ENCODE data around the gene DNAJB8. TPM values are rescaled to one million over a fixed set of nuclear protein-coding genes. Genes with fewer than 3 reads are reported as not detected.

Gene DNAJB8
- total RNA-seq, 1 experiment from 2014 or later, result not detected

DNA sequence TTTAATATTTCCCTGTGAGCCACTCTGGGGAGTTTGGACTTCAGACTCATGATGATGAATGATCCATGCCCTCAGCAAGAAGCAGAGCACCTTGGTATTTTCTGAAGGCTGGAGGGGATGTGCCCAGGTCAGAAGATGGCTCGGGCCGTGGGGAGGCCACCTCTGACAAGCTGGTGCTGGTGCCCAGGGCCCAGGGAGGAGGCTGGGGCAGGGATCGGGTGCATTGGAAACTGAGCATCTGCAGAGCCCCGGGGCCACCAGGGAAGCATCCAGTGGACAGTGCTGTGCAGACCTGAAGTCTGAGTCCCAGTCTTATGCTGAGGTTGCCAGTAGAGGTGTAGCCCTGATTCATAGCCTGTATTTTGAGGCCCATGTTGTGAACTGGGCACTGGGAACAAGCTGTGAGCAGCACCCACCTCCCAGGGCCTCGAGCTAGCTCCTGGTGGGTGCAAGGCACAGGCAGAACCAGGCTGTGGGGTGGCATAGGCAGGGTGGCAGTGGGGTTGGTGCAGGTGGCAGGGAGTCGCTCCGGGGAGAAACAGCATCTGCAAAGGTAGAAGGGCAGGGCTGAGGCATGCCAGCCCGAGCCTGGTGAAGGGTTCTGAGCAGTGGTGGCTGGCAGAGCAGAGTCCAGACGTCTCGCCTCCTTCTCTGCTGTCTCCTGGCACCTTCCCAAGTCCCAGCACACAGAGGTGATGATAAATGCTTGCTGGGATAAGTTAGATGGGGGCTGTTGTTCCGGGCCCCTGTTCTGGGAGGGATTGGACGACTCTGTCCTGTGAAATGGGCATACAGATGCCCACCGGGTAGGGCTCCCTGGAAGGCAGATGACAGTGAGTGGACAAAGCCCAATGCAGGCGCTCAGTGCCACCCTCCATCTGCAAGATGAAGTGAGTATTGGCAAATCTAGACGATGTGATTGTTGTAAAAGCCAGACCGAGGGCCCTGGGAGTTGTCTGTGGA, 10.6 kb downstream of the DNAJB8 start:
- H3K36me3 Mint-ChIP-seq (ENCODE audit: insufficient read depth in 1 of 3, low read depth in 3 of 3), result no peaks in the 10 kb centered on the region
- peaks cover 0 to 6% of the 10 kb centered on the region in 2 experiments; a peak in 1 of 4 replicates for H3K4me1 Mint-ChIP-seq
- Histone ChIP-seq H3K4me1 (ENCODE audit: insufficient read depth, low read length) (no peaks in the 10 kb centered on the region), H2AK5ac (ENCODE audit: insufficient read length, low read length) (no peak overlapping the region), H3K23me2 (ENCODE audit: insufficient read length, low read depth, low read length, poor library complexity, severe bottlenecking) (no peaks in the 10 kb centered on the region), H4K8ac (replicated peaks; ENCODE audit: insufficient read length, low read depth, low read length) (no peak overlapping the region), H4K5ac (ENCODE audit: insufficient read length, low read depth, low read length) (no peak overlapping the region), H3K9me3 (ENCODE audit: control insufficient read depth, low read depth, low read length) (no peaks in the 10 kb centered on the region), H3T11ph (ENCODE audit: low read length) (no peak overlapping the region), H3K4me2 (ENCODE audit: insufficient read depth, insufficient read length, low read length) (no peak overlapping the region), H3K4ac (ENCODE audit: low read depth, low read length) (no peak overlapping the region), H4K91ac (ENCODE audit: insufficient read length, low read depth, low read length) (no peak overlapping the region), H3K56ac (ENCODE audit: insufficient read length, low read depth, low read length) (no peak overlapping the region), H2BK120ac (ENCODE audit: low read depth, low read length, poor library complexity, severe bottlenecking) (no peak overlapping the region), H3K27ac (ENCODE audit: insufficient read length, low read depth, low read length) (no peak overlapping the region), H2BK5ac (ENCODE audit: insufficient read length, low read length) (no peak overlapping the region), H4K20me1 (ENCODE audit: control insufficient read depth, insufficient read depth, insufficient read length) (no peaks in the 10 kb centered on the region), H3K79me2 (ENCODE audit: insufficient read depth, low read length) (no peaks in the 10 kb centered on the region), H2BK12ac (ENCODE audit: insufficient read length, low read depth, low read length) (no peak overlapping the region), H3K9ac (ENCODE audit: extremely low read depth, insufficient read length, low read length) (no peak overlapping the region), H2BK20ac (ENCODE audit: low read depth, low read length, poor library complexity, severe bottlenecking) (no peak overlapping the region), H3K27me3 (ENCODE audit: insufficient read depth, low read length) (no peaks in the 10 kb centered on the region), H2BK15ac (ENCODE audit: low read depth, low read length) (no peak overlapping the region), H2AFZ (ENCODE audit: low read length) (no peak overlapping the region), H3K14ac (ENCODE audit: insufficient read depth, low read length) (peak overlapping the region; percentile 65; the same call in 1 of the 2 replicates), H3K79me1 (ENCODE audit: insufficient read depth, low read depth, low read length, poor library complexity, severe bottlenecking) (no peaks in the 10 kb centered on the region), H3K18ac (ENCODE audit: insufficient read length, low read depth, low read length) (peak overlapping the region; percentile 7), H3K23ac (ENCODE audit: insufficient read length, low read depth, low read length) (no peak overlapping the region)
- TF ChIP-seq, protein P1, sequence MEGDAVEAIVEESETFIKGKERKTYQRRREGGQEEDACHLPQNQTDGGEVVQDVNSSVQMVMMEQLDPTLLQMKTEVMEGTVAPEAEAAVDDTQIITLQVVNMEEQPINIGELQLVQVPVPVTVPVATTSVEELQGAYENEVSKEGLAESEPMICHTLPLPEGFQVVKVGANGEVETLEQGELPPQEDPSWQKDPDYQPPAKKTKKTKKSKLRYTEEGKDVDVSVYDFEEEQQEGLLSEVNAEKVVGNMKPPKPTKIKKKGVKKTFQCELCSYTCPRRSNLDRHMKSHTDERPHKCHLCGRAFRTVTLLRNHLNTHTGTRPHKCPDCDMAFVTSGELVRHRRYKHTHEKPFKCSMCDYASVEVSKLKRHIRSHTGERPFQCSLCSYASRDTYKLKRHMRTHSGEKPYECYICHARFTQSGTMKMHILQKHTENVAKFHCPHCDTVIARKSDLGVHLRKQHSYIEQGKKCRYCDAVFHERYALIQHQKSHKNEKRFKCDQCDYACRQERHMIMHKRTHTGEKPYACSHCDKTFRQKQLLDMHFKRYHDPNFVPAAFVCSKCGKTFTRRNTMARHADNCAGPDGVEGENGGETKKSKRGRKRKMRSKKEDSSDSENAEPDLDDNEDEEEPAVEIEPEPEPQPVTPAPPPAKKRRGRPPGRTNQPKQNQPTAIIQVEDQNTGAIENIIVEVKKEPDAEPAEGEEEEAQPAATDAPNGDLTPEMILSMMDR (conservative IDR thresholded peaks at IDR 0.05), result no peak
- no peak overlapping the region for H3K27ac Mint-ChIP-seq
- peaks cover 0 to 2% of the 10 kb centered on the region in 2 experiments; a peak in 2 of 5 replicates for H3K9me3 Mint-ChIP-seq
- H3K4me3 Mint-ChIP-seq, result no peak overlapping the region
- H3K27me3 Mint-ChIP-seq (ENCODE audit: low read depth), result peaks cover 77% of the 10 kb centered on the region
- no peak for DNase-seq
- WGBS (ENCODE audit: extremely low coverage, insufficient read length, low lambda C conversion rate), result no CpG with 5 or more reads among the region's 16 CpGs

All from H9 (cell line).